K562 (cell line): Measurements from ENCODE around the gene PPCDC. TPM values are rescaled to one million over a fixed set of nuclear protein-coding genes. Genes with fewer than 3 reads are reported as not detected.

ENCODE experiments used
- BCOR ChIP-seq: fragments of 450-650 bp; IDR thresholded peaks from 2 replicates; pipeline ENCODE4 v1.6.1; 2016
- CBFA2T3 ChIP-seq: fragments of 450-650 bp; IDR thresholded peaks from 2 replicates; pipeline ENCODE4 v1.6.1; 2017
- CTBP1 ChIP-seq: fragments of 450-650 bp; IDR thresholded peaks from 2 replicates; pipeline ENCODE4 v1.6.1; 2016; ENCODE audit warnings: borderline replicate concordance
- ELK1 ChIP-seq: sonication (generic); formaldehyde crosslinking; IDR thresholded peaks from 2 replicates; pipeline ENCODE4 v1.8.1; 2022; ENCODE audit warnings: missing genetic modification reagents
- ETS1 ChIP-seq: conservative IDR thresholded peaks from 2 replicates; pipeline ENCODE4 v1.6.1; 2011; ENCODE audit warnings: low read depth, mild to moderate bottlenecking, low read length; ENCODE audit not compliant: control insufficient read depth
- FOXK2 ChIP-seq, 2 experiments: fragments of 450-650 bp; IDR thresholded peaks in 1 of 2; conservative IDR thresholded peaks in 1 of 2; 2 replicates each; pipeline ENCODE4 v1.6.1; 2016; ENCODE audit warnings: low read depth in 2 of 2, mild to moderate bottlenecking in 1 of 2
- HCFC1 ChIP-seq: IDR thresholded peaks from 2 replicates; pipeline ENCODE4 v1.6.1; 2012; ENCODE audit warnings: low read depth, low read length, improper control_type of control experiment
- HNRNPUL1 ChIP-seq: fragments of 200-400 bp; formaldehyde crosslinking; IDR thresholded peaks from 2 replicates; pipeline ENCODE4 v1.6.1; 2017; ENCODE audit warnings: low read length
- MITF ChIP-seq: IDR thresholded peaks from 2 replicates; pipeline ENCODE4 v1.6.1; 2014; ENCODE audit warnings: antibody characterized with exemption
- PHF8 ChIP-seq: fragments of 200-600 bp; sonication (generic); IDR thresholded peaks from 2 replicates; pipeline ENCODE4 v1.6.1; 2012; ENCODE audit warnings: mixed run types, mild to moderate bottlenecking, inconsistent platforms, low read length, moderate library complexity, borderline replicate concordance
- SAP30 ChIP-seq: fragments of 200-600 bp; sonication (generic); IDR thresholded peaks from 2 replicates; pipeline ENCODE4 v1.6.1; 2012; ENCODE audit warnings: borderline replicate concordance, low read depth, mild to moderate bottlenecking, moderate library complexity, low read length, control low read depth, inconsistent platforms; ENCODE audit not compliant: insufficient read depth, poor library complexity, severe bottlenecking
- SMC3 ChIP-seq: conservative IDR thresholded peaks from 2 replicates; pipeline ENCODE4 v1.6.1; 2011; ENCODE audit warnings: low read depth, low read length, improper control_type of control experiment; ENCODE audit not compliant: insufficient read depth
- TCF3 ChIP-seq: sonication (generic); formaldehyde crosslinking; IDR thresholded peaks from 2 replicates; pipeline ENCODE4 v1.4.0; 2020; ENCODE audit warnings: mild to moderate bottlenecking, missing genetic modification reagents
- XRCC4 ChIP-seq: IDR thresholded peaks from one replicate; pipeline ENCODE4 v1.6.1; 2011; ENCODE audit not compliant: insufficient read depth, insufficient read length; ENCODE audit errors: extremely low read depth
- ZMIZ1 ChIP-seq, 2 experiments: fragments of 150-350 bp in 1 of 2; IDR thresholded peaks; 2 replicates each; pipeline ENCODE4 v1.6.1; 2012 to 2016; ENCODE audit warnings: low read depth in 2 of 2, low read length in 2 of 2, mild to moderate bottlenecking in 1 of 2, moderate library complexity in 1 of 2
- ZNF41 ChIP-seq: fragments of 250-450 bp; sonication (Bioruptor Pico); conservative IDR thresholded peaks from 2 replicates; pipeline ENCODE4 v1.4.0; 2020; ENCODE audit warnings: mild to moderate bottlenecking
- ZNF639 ChIP-seq, 2 experiments: fragments of 200-800 bp in 1 of 2; sonication (Bioruptor generic) in 1 of 2; sonication (generic) in 1 of 2; formaldehyde crosslinking in 1 of 2; IDR thresholded peaks in 1 of 2; conservative IDR thresholded peaks in 1 of 2; 2 replicates each; pipeline versions ENCODE4 v1.5.0 to v1.6.1; 2016 to 2020; ENCODE audit warnings: missing compliant biosample characterization in 1 of 2, missing genetic modification characterization in 1 of 2, missing genetic modification reagents in 1 of 2
- polyA plus RNA-seq, 8 experiments: library from polyadenylated mRNA; depleted of rRNA in 4 of 8; stranded (reverse) in 5 of 8; unstranded in 3 of 8; fragments of >200 nt; fragmentation: Nextera tagmentation in 2 of 8; fragmentation: Illumina TruSeq in 1 of 8; extraction: Ambion mirVana in 2 of 8; extraction: Trizol in 1 of 8; gene quantifications; 2 replicates each; pipeline versions ENCODE4 v1.2.1 to v1.2.3, GENCODE V29; 2011 to 2014; ENCODE audit warnings: inconsistent platforms in 1 of 8, missing spikeins in 1 of 8
- total RNA-seq, 7 experiments: library from RNA; depleted of rRNA in 6 of 7; stranded (reverse); fragments of >200 nt in 6 of 7; fragmentation: Illumina TruSeq in 2 of 7; extraction: Trizol in 2 of 7; gene quantifications; 2 replicates each; pipeline versions ENCODE4 v1.2.1 to v1.2.3, GENCODE V29; 2011 to 2021; ENCODE audit warnings: low replicate concordance in 1 of 7

Gene PPCDC
- total and polyA plus RNA-seq, 9 of the 15 experiments (the other 6 are each of a cell fraction or from before 2014, with no cell fraction given), result 10.9 to 53.6 (median 16.7) TPM

- TF ChIP-seq MITF (no peak), SAP30 (peak; percentile 19), ELK1 (no peak), CBFA2T3 (peak; percentile 61), BCOR (no peak), HNRNPUL1 (no peak), TCF3 (peak; percentile 63), HCFC1 (0 out of 2 replicates have a peak, but pooled peaks have one; percentile 22), ETS1 (no peak), ZNF41 (CRISPR knock-in tag) (no peak), ZMIZ1 (IDR thresholded peaks at IDR 0.05; ENCODE audit: low read depth in 2 of 2, low read length in 2 of 2) (no peak), CTBP1 (peak; percentile 50; the same call in 1 of the 2 replicates), XRCC4 (no peak), PHF8 (no peak), FOXK2 (conservative IDR thresholded peaks at IDR 0.05 in 1 of 2, IDR thresholded peaks at IDR 0.05 in 1 of 2; ENCODE audit: low read depth in 2 of 2) (peak in 1 of 2 experiments; percentile 33; a peak in 1 of 4 replicates), ZNF639 (CRISPR knock-in tag; conservative IDR thresholded peaks at IDR 0.05 in 1 of 2, IDR thresholded peaks at IDR 0.05 in 1 of 2) (no peak), SMC3 (peak; percentile 99)
These were observed 6.1 kb downstream of the PPCDC start (continued) for GRCh38 chr15:75029378-75030022.
